HEK293 (cell line): ENCODE results near the gene ADAMTS17.

ENCODE experiments used
- CTCF ChIA-PET: fragments of 350-600 bp; formaldehyde crosslinking; extraction: SDS; loops from one replicate; lab custom pipeline; 2021; ENCODE audit warnings: antibody characterized with exemption; lab: Yijun Ruan, JAX
- POLR2A ChIA-PET: fragments of 300-600 bp; formaldehyde crosslinking; extraction: SDS; loops from one replicate; lab custom pipeline; 2020; ENCODE audit warnings: antibody characterized with exemption, inconsistent platforms; lab: Yijun Ruan, JAX
- H3K27ac ChIP-seq: fragments of 200-500 bp; sonication (Bioruptor generic); 2 replicates; pipeline ENCODE4 v1.5.1; 2014; ENCODE audit warnings: low read depth, low read length, control low read depth, inconsistent platforms; ENCODE audit errors: extremely low read depth
- H3K36me3 ChIP-seq, 2 experiments: fragments of 200-500 bp in 1 of 2; sonication (Bioruptor generic) in 1 of 2; 1 replicate in 1 of 2; 2 replicates in 1 of 2; pipeline ENCODE4 v1.5.1; 2014 to 2017; ENCODE audit warnings: inconsistent platforms in 2 of 2, low read length in 2 of 2; ENCODE audit not compliant: control insufficient read depth in 2 of 2, insufficient read depth in 1 of 2
- H3K4me1 ChIP-seq: fragments of 200-500 bp; sonication (Bioruptor generic); 2 replicates; pipeline ENCODE4 v1.5.1; 2014; ENCODE audit warnings: mild to moderate bottlenecking, low read length, inconsistent platforms; ENCODE audit not compliant: control insufficient read depth, insufficient read depth
- H3K4me3 ChIP-seq: 2 replicates; pipeline ENCODE4 v1.5.1; 2011; ENCODE audit warnings: low read depth, mild to moderate bottlenecking, control low read depth, low read length, moderate library complexity
- H3K9me3 ChIP-seq: fragments of 200-500 bp; sonication (Bioruptor generic); 2 replicates; pipeline ENCODE4 v1.5.1; 2014; ENCODE audit warnings: low read depth, low read length, inconsistent platforms; ENCODE audit not compliant: control insufficient read depth, insufficient read depth
- ATF2 ChIP-seq: fragments of 450-650 bp; formaldehyde crosslinking; IDR thresholded peaks from 2 replicates; pipeline ENCODE4 v1.5.1; 2016; ENCODE audit warnings: missing biosample characterization, missing genetic modification characterization, low read depth
- ELK4 ChIP-seq: IDR thresholded peaks from 2 replicates; pipeline ENCODE4 v1.6.1; 2011; ENCODE audit warnings: mild to moderate bottlenecking, low read depth, low read length, borderline replicate concordance
- GLI2 ChIP-seq: fragments of 450-650 bp; formaldehyde crosslinking; IDR thresholded peaks from 2 replicates; pipeline ENCODE4; 2017; ENCODE audit warnings: missing biosample characterization, missing genetic modification characterization, low read depth, borderline replicate concordance
- HOXD13 ChIP-seq: sonication (generic); formaldehyde crosslinking; IDR thresholded peaks from 2 replicates; pipeline ENCODE4 v1.8.0; 2022; ENCODE audit warnings: missing genetic modification reagents, borderline replicate concordance
- PBX3 ChIP-seq: sonication (generic); formaldehyde crosslinking; IDR thresholded peaks from 2 replicates; pipeline ENCODE4 v1.8.1; 2022; ENCODE audit warnings: mild to moderate bottlenecking, moderate library complexity, missing genetic modification reagents
- PRDM4 ChIP-seq: fragments of 450-650 bp; formaldehyde crosslinking; IDR thresholded peaks from 2 replicates; pipeline ENCODE4 v1.5.1; 2017; ENCODE audit warnings: missing biosample characterization, missing genetic modification characterization
- SP3 ChIP-seq: fragments of 450-650 bp; formaldehyde crosslinking; IDR thresholded peaks from 2 replicates; pipeline ENCODE4 v1.5.1; 2016; ENCODE audit warnings: missing biosample characterization, missing genetic modification characterization
- ZBTB11 ChIP-seq: fragments of 450-650 bp; formaldehyde crosslinking; conservative IDR thresholded peaks from 2 replicates; pipeline ENCODE4 v1.5.1; 2016; ENCODE audit warnings: low read depth, missing biosample characterization, missing genetic modification characterization
- ZBTB17 ChIP-seq: fragments of 450-650 bp; formaldehyde crosslinking; IDR thresholded peaks from 2 replicates; pipeline ENCODE4 v1.5.1; 2016; ENCODE audit warnings: missing biosample characterization, missing genetic modification characterization
- ZBTB6 ChIP-seq: fragments of 450-650 bp; formaldehyde crosslinking; IDR thresholded peaks from 2 replicates; pipeline ENCODE4 v1.5.1; 2017; ENCODE audit warnings: missing biosample characterization, missing genetic modification characterization
- ZFP41 ChIP-seq: fragments of 450-650 bp; formaldehyde crosslinking; IDR thresholded peaks from 2 replicates; pipeline ENCODE4 v1.5.1; 2016; ENCODE audit warnings: missing biosample characterization, missing genetic modification characterization, borderline replicate concordance
- ZIC2 ChIP-seq: fragments of 450-650 bp; formaldehyde crosslinking; IDR thresholded peaks from 2 replicates; pipeline ENCODE4 v1.5.1; 2016; ENCODE audit warnings: missing biosample characterization, missing genetic modification characterization
- ZNF112 ChIP-seq: fragments of 450-650 bp; formaldehyde crosslinking; IDR thresholded peaks from 2 replicates; pipeline ENCODE4 v1.5.0; 2017; ENCODE audit warnings: missing biosample characterization, missing genetic modification characterization
- ZNF138 ChIP-seq: fragments of 450-650 bp; formaldehyde crosslinking; IDR thresholded peaks from 2 replicates; pipeline ENCODE4 v1.5.1; 2016; ENCODE audit warnings: missing biosample characterization, missing genetic modification characterization, borderline replicate concordance
- ZNF2 ChIP-seq: fragments of 450-650 bp; formaldehyde crosslinking; IDR thresholded peaks from 2 replicates; pipeline ENCODE4 v1.5.1; 2016; ENCODE audit warnings: missing biosample characterization, missing genetic modification characterization
- ZNF211 ChIP-seq: fragments of 450-650 bp; formaldehyde crosslinking; IDR thresholded peaks from 2 replicates; pipeline ENCODE4 v1.5.1; 2016; ENCODE audit warnings: low read depth, missing biosample characterization, missing genetic modification characterization
- ZNF324 ChIP-seq: fragments of 450-650 bp; formaldehyde crosslinking; IDR thresholded peaks from 2 replicates; pipeline ENCODE4 v1.5.1; 2016; ENCODE audit warnings: missing biosample characterization, missing genetic modification characterization
- ZNF362 ChIP-seq: fragments of 450-650 bp; formaldehyde crosslinking; IDR thresholded peaks from 2 replicates; pipeline ENCODE4 v1.5.1; 2016; ENCODE audit warnings: missing biosample characterization, missing genetic modification characterization
- ZNF777 ChIP-seq: fragments of 450-650 bp; formaldehyde crosslinking; IDR thresholded peaks from 2 replicates; pipeline ENCODE4 v1.5.1; 2017; ENCODE audit warnings: missing biosample characterization, missing genetic modification characterization, borderline replicate concordance

ADAMTS17 gene

GRCh38 chr15:99982662-99983061 is 359.1 kb downstream of the ADAMTS17 start (continued):
- no peak for TF ChIP-seq ZNF2 (tag by site-specific recombination)
- TF ChIP-seq ZIC2: no peak
- no peak for TF ChIP-seq ELK4

- TF ChIP-seq ZNF138 (no peak), ZIC2 (0 out of 2 replicates have a peak, but pooled peaks have one; percentile 17)
- no peak overlapping the region for H3K27ac ChIP-seq
- CTCF ChIA-PET: interaction anchor here (0.6 to 2.2 kb wide), 4 partner anchors 12 to 357 kb away, joined by 3 to 5 read pairs (median 3); no protein-coding TSS in a partner anchor
- POLR2A ChIA-PET: no interaction called here
- no peaks in the 10 kb centered on the region for H3K9me3 ChIP-seq
- H3K4me1 ChIP-seq: no peaks in the 10 kb centered on the region
- no peak overlapping the region for H3K4me3 ChIP-seq
- H3K36me3 ChIP-seq: no peaks in the 10 kb centered on the region
Measured at GRCh38 chr15:99981839-99982658, 359.7 kb downstream of the ADAMTS17 start.

- CTCF ChIA-PET: interaction anchor here (0.6 to 2.2 kb wide), 4 partner anchors 20 to 358 kb away, joined by 3 to 5 read pairs (median 3); no protein-coding TSS in a partner anchor
- H3K36me3 ChIP-seq: no peaks in the 10 kb centered on the region
- no peak overlapping the region for H3K27ac ChIP-seq
- no peaks in the 10 kb centered on the region for H3K9me3 ChIP-seq
- H3K4me1 ChIP-seq: no peaks in the 10 kb centered on the region
- H3K4me3 ChIP-seq: no peak overlapping the region
- POLR2A ChIA-PET: no interaction called here
- TF ChIP-seq GLI2 (tag by site-specific recombination) (no peak), HOXD13 (CRISPR knock-in tag) (no peak), ZNF324 (tag by site-specific recombination) (no peak), PRDM4 (tag by site-specific recombination) (no peak), ZBTB6 (no peak), ZBTB11 (tag by site-specific recombination) (no peak), ZNF362 (tag by site-specific recombination) (no peak), ZNF777 (tag by site-specific recombination) (no peak), PBX3 (CRISPR knock-in tag) (no peak), ZNF211 (tag by site-specific recombination) (no peak), ZNF112 (tag by site-specific recombination) (no peak), ATF2 (tag by site-specific recombination) (no peak), ZFP41 (tag by site-specific recombination) (no peak), ZBTB17 (tag by site-specific recombination) (no peak), SP3 (tag by site-specific recombination) (no peak)
Measured at GRCh38 chr15:99981191-99981647, 360.6 kb downstream of the ADAMTS17 start.
